ENCODE data around the gene PLVAP.

PLVAP gene

DNA sequence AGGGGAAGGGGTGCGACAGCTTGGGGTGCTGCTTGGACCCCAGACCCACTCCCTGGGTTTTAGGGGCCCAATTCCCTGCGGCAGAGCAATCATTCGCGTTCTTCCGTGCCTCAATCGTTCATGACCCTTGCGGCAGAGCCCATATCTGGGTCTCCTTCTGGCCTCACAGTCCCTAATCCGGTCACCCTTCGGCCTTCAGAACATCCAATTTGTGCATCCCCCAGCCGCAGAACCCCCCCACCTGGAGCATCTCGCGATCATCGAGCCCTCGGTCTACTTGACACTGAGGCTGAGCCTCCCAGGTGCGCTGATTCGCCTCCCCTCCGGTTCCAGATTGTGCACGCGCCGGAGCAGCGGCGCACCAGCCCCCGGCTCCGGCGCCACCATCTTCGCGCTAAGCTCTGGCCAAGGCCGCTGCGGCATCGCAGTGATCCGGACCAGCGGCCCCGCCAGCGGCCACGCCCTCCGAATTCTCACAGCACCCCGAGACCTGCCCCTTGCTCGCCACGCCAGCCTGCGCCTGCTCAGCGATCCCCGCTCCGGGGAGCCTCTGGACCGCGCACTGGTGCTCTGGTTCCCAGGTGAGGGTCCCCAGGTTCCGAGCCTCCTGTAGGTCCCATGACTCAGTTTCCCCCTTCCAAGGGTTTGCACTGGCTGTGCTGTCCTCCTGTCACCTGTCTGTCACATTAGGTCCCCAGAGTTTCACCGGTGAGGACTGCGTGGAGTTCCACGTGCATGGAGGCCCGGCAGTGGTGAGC is 39.3 kb downstream of the PLVAP start:
- no peak for DNase-seq (ENCODE audit: low spot score)
- no peak for TF ChIP-seq CTCF (IDR thresholded peaks at IDR 0.05)
- Histone ChIP-seq H3K4me3 (peak overlapping the region; percentile 89), H3K27ac (peak overlapping the region; percentile 80 to 94)

DNA sequence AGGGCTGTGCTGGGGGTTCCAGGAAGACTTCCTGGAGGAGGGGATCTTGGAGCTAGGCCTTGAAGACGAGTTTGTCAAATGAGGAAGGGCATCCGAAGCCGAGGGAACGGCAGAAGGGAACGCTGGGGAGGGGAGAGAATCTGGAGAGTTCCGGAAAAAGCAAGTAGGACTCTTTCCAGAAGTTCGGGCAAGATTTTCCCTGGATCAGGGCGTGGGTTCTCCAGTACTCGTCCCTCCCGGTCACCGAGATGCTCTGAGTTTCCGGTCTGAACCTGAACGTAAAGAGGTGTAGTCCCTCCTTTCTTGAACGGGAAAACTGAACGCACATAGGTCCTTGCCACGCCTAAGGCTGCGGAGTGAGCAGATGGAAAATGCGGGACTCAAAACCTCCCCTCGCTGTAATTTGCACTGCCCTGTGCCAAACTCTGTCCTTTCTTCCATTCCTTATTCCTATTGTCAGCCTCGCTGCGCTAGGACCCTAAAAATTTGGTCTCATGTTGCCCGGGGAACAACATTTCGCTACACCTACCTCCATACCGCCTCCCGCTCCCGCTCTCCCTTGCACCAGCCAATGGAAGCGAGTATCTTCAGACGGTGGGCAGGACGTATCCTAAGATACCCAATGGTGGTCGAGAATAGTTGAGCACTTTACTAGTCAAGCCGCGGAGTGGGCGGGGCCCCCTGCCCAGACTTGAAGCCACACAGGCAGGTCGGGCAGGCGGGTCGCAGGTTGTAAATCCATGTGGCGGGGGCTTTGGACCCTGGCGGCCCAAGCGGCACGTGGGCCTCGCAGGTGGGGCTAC is 40.1 kb downstream of the PLVAP start, which contains the start of gene GTPBP3:
Gene GTPBP3 (plus strand): TSS at position 682 of the 803 bp plus-strand sequence. CDS start 59 bp downstream, at position 741.
- Histone ChIP-seq H3K4me3 (peak within 1 kb of the TSS; percentile 89), H3K27ac (peak within 1 kb of the TSS; percentile 80 to 94)
- peak; percentile 98 for DNase-seq (ENCODE audit: low spot score)
- TF ChIP-seq CTCF (IDR thresholded peaks at IDR 0.05), result no peak

GRCh38 chr19:17335575-17335974 is 41.6 kb downstream of the PLVAP start:
- no peak for TF ChIP-seq CTCF (IDR thresholded peaks at IDR 0.05)
- Histone ChIP-seq H3K27ac (no peak overlapping the region), H3K4me3 (peak overlapping the region; percentile 85)
- DNase-seq (ENCODE audit: low spot score), result no peak

GRCh38 chr19:17334414-17335409 is 42.4 kb downstream of the PLVAP start, which contains the start of gene ANO8:
ANO8 (minus strand) TSS chr19:17334855; CDS start chr19:17334670, 185 bp downstream.
- Histone ChIP-seq H3K4me3 (peak within 1 kb of the TSS; percentile 85), H3K27ac (peak within 1 kb of the TSS; percentile 21 to 77)
- peak; percentile 94 for DNase-seq (ENCODE audit: low spot score)
- no peak for TF ChIP-seq CTCF (IDR thresholded peaks at IDR 0.05)

- no peak for TF ChIP-seq CTCF (IDR thresholded peaks at IDR 0.05)
- Histone ChIP-seq H3K27ac (peak overlapping the region; percentile 21 to 77), H3K4me3 (peak overlapping the region; percentile 85)
- DNase-seq (ENCODE audit: low spot score), result no peak
Measured at GRCh38 chr19:17333611-17334413, 43.3 kb downstream of the PLVAP start.

All from coronary artery (tissue), 2 donors.